OCI-LY7 (cell line): ENCODE measurements around the gene LGALS9. TPM values are rescaled to one million over a fixed set of nuclear protein-coding genes. Genes with fewer than 3 reads are reported as not detected.
"Not testable (repeated sequence)": the region's sequence is repeated elsewhere in the genome, so short reads cannot be mapped to it uniquely, and the experiment has no call there.

Source experiments
- BruUV-seq: library from RNA; stranded (reverse); fragments of 400-500 nt; replicated peaks from 2 replicates; lab custom pipeline; 2021; lab: Mats Ljungman, UMichigan
- CTCF ChIA-PET: fragments of 300-600 bp; sonication (Branson Sonifier 250); formaldehyde crosslinking; loops from one replicate; lab custom pipeline; 2022; ENCODE audit warnings: antibody characterized with exemption; ENCODE audit not compliant: unreplicated experiment; lab: Charles Lee
- POLR2A ChIA-PET: fragments of 300-600 bp; sonication (Branson Sonifier 250); formaldehyde crosslinking; loops from one replicate; lab custom pipeline; 2022; ENCODE audit warnings: antibody characterized with exemption; lab: Charles Lee
- DNase-seq: peaks from one replicate; pipeline ENCODE4 v3.0.0-alpha.2; 2015; ENCODE audit warnings: low spot score
- H2AFZ ChIP-seq: fragments of 200-600 bp; sonication (generic), shearing (Covaris generic); 2 replicates; pipeline ENCODE4 v1.6.1; 2014; ENCODE audit warnings: mild to moderate bottlenecking, antibody characterized with exemption, low read length, moderate library complexity
- H3K27ac ChIP-seq: fragments of 200-600 bp; sonication (generic); 2 replicates; pipeline ENCODE4 v1.5.1; 2014; ENCODE audit warnings: mixed run types, low read depth, mild to moderate bottlenecking, moderate library complexity, low read length, inconsistent platforms; ENCODE audit not compliant: poor library complexity, severe bottlenecking
- H3K36me3 ChIP-seq: fragments of 200-600 bp; sonication (generic); 2 replicates; pipeline ENCODE4 v1.6.1; 2014; ENCODE audit warnings: mild to moderate bottlenecking, antibody characterized with exemption, low read length, moderate library complexity, mixed read lengths; ENCODE audit not compliant: insufficient read depth
- H3K4me1 ChIP-seq: fragments of 200-600 bp; sonication (generic); 2 replicates; pipeline ENCODE4 v1.5.1; 2014; ENCODE audit warnings: mild to moderate bottlenecking, low read length; ENCODE audit not compliant: insufficient read depth, poor library complexity, severe bottlenecking
- H3K4me2 ChIP-seq: fragments of 200-600 bp; sonication (generic); 2 replicates; pipeline ENCODE4 v1.6.1; 2014; ENCODE audit warnings: mild to moderate bottlenecking, low read length
- H3K4me3 ChIP-seq: fragments of 200-600 bp; sonication (generic); 2 replicates; pipeline ENCODE4 v1.5.1; 2014; ENCODE audit warnings: mild to moderate bottlenecking, low read depth, low read length; ENCODE audit not compliant: poor library complexity, severe bottlenecking
- H3K79me2 ChIP-seq: fragments of 200-600 bp; sonication (generic); 2 replicates; pipeline ENCODE4 v1.6.1; 2016; ENCODE audit warnings: low read depth, mild to moderate bottlenecking, low read length, moderate library complexity, mixed read lengths; ENCODE audit not compliant: insufficient read depth
- H3K9me2 ChIP-seq: fragments of 200-600 bp; sonication (generic); 2 replicates; pipeline ENCODE4 v1.6.1; 2016; ENCODE audit warnings: mild to moderate bottlenecking, low read length, mixed read lengths; ENCODE audit not compliant: insufficient read depth
- H3K9me3 ChIP-seq: fragments of 200-600 bp; sonication (generic); 2 replicates; pipeline ENCODE4 v1.6.1; 2014; ENCODE audit warnings: mild to moderate bottlenecking, mixed run types, low read length, mixed read lengths
- H4K20me1 ChIP-seq: fragments of 200-600 bp; sonication (generic); 2 replicates; pipeline ENCODE4 v1.6.1; 2014; ENCODE audit warnings: mild to moderate bottlenecking, antibody characterized with exemption, low read length, moderate library complexity, mixed read lengths; ENCODE audit not compliant: insufficient read depth
- EZH2phosphoT487 ChIP-seq: fragments of 200-600 bp; sonication (generic); IDR thresholded peaks from 2 replicates; pipeline ENCODE4 v1.6.1; 2018; ENCODE audit warnings: low read depth, borderline replicate concordance, mild to moderate bottlenecking, mixed run types, antibody characterized with exemption, low read length, moderate library complexity, mixed read lengths
- intact Hi-C: fragments of 100-400 bp; cut with micrococcal nuclease; formaldehyde crosslinking; loops from one replicate; pipeline ENCODE4 v1.10.0; 2022; ENCODE audit not compliant: unreplicated experiment
- total RNA-seq, 2 experiments: library from RNA; depleted of rRNA in 1 of 2; stranded (reverse); fragments of >200 nt in 1 of 2; shearing (Covaris generic) in 1 of 2; gene quantifications; 2 replicates each; pipeline ENCODE4 v1.2.3, GENCODE V29; 2014 to 2022
- TF ChIP-seq, protein P1 (sequence below): fragments of 200-600 bp; sonication (generic); conservative IDR thresholded peaks from 2 replicates; pipeline ENCODE4 v1.5.1; 2014; ENCODE audit warnings: mild to moderate bottlenecking, antibody characterized with exemption, low read length, moderate library complexity, mixed read lengths

LGALS9 gene
- total RNA-seq, 2 experiments from 2014 or later, result 2.2 to 4.2 TPM

DNA sequence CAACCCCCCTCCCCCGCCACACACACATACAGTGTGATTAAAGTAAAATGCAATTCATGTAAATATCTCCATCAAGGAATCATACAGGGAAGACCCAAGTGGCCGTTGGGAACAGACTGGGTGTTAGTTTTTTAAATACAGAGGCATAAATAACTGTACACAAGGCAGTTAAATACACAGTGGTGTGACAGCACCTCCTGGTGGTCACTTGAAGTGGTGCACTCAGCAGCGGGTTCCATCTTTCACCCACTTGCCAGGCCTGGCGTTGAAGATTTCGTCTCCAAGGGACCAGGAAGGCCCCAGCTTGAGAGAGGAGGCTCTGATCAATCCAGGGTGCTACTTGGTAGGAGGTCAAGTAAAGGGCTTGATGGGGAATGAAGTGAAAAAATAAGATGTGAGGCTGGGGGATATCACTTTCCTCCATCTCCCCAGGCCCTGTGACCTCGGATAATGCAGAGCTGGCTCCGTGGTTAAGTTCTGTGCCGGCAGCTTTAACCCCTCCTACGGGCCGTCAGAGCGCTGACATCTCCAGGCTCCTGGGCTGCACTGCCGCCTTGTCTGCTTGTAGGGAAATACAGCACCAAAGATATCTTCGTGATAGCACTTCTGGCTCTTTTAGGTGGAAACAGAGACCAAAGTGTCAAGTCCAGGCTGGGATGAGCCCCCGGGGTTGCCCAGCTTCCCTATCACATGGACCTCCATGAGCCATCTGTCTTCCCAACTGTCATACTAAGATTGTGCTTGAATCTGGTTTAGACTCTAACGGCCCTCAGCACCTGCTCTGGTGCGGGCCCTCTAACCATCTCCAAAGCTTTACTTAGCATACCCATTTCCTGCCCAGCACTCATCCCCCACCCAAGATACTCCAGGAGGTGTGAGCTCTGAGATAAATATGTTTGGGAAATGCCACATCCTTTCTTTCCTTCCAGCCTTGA is 20.7 kb downstream of the LGALS9 start:
- Histone ChIP-seq H4K20me1 (no peaks in the 10 kb centered on the region), H3K9me2 (no peaks in the 10 kb centered on the region), H3K79me2 (no peaks in the 10 kb centered on the region), H2AFZ (no peak overlapping the region), H3K4me2 (no peak overlapping the region), H3K36me3 (no peaks in the 10 kb centered on the region), H3K9me3 (no peaks in the 10 kb centered on the region), H3K4me3 (no peak overlapping the region), H3K4me1 (peaks cover 4% of the 10 kb centered on the region), H3K27ac (no peak overlapping the region)
- POLR2A ChIA-PET, result interaction anchor here (0.5 kb wide), 1 partner anchor 151 kb away, joined by 7 read pairs; no protein-coding TSS in a partner anchor
- intact Hi-C loops, result loop anchor here (1.0 to 10.0 kb wide), 3 partner anchors 48 to 414 kb away; no protein-coding TSS in a partner anchor
- TF ChIP-seq EZH2phosphoT487, result no peak
- TF ChIP-seq, protein P1, sequence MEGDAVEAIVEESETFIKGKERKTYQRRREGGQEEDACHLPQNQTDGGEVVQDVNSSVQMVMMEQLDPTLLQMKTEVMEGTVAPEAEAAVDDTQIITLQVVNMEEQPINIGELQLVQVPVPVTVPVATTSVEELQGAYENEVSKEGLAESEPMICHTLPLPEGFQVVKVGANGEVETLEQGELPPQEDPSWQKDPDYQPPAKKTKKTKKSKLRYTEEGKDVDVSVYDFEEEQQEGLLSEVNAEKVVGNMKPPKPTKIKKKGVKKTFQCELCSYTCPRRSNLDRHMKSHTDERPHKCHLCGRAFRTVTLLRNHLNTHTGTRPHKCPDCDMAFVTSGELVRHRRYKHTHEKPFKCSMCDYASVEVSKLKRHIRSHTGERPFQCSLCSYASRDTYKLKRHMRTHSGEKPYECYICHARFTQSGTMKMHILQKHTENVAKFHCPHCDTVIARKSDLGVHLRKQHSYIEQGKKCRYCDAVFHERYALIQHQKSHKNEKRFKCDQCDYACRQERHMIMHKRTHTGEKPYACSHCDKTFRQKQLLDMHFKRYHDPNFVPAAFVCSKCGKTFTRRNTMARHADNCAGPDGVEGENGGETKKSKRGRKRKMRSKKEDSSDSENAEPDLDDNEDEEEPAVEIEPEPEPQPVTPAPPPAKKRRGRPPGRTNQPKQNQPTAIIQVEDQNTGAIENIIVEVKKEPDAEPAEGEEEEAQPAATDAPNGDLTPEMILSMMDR, result peak; percentile 78
- DNase-seq, result peak; percentile 33
- CTCF ChIA-PET, result interaction anchor here (1.0 kb wide), 1 partner anchor 105 kb away, joined by 3 read pairs; no protein-coding TSS in a partner anchor
- BruUV-seq, result no TSS peak

DNA sequence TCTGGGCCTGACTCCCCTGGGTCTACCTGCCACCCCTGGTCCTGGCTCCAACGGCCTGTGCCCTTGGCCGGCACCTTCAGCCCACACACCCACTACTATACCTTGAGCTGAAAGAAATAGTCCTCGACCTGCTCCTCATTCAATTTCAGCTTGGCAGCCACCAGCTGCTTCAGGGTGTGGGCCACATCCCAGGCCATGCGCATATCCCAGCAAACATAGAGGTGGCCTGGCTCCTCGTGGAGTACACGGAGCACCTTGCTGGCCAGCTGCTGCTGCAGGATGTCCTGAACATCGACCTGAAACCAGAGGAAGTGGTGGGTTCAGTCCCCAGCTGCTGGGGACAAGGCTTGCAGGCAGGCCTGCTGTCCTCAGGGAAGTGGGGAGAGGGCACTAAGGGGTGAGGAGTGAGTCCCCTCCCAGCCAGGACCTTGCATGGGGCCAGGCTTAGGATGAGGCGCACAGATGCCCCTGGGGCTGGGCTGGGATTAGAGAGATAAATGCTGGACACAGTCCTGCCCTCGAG is 22.5 kb downstream of the LGALS9 start:
- BruUV-seq, H4K20me1 ChIP-seq: not testable (repeated sequence)

DNA sequence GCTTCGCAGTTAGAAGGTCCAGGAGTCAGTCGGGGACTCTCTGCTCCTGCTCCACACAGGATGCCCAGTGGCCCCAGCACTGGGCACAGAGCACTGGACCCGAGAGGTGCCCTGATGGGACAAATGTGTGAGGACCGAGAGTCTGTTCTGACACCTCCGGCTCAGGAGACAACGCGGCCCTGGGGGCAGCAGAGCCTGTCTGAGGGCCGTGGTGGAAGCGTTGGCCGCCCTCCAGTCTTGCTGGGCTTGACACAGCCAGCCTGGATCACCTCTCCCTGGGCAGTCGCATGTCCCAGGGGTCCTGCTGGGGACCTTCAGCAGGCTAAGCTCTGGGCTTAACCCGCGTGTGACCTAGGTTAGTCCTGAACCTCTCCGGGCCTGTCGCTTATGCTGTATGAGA is 23.1 kb downstream of the LGALS9 start:
- H3K9me2 ChIP-seq, result no peaks in the 10 kb centered on the region
- no peak overlapping the region for H3K4me3 ChIP-seq
- H3K27ac ChIP-seq, result no peak overlapping the region
- no peaks in the 10 kb centered on the region for H3K79me2 ChIP-seq
- intact Hi-C loops, result loop anchor here (1.0 to 10.0 kb wide), 3 partner anchors 102 to 417 kb away; no protein-coding TSS in a partner anchor
- BruUV-seq, result no TSS peak
- peak overlapping the region; percentile 93 for H2AFZ ChIP-seq
- POLR2A ChIA-PET, result interaction anchor here (0.8 kb wide), 1 partner anchor 269 kb away, joined by 3 read pairs; no protein-coding TSS in a partner anchor
- no peaks in the 10 kb centered on the region for H4K20me1 ChIP-seq
- no peak overlapping the region for H3K4me2 ChIP-seq
- H3K9me3 ChIP-seq, result no peaks in the 10 kb centered on the region
- CTCF ChIA-PET, result interaction anchor here (1.1 to 1.3 kb wide), 2 partner anchors 75 to 240 kb away, joined by 3 to 4 read pairs; no protein-coding TSS in a partner anchor
- no peaks in the 10 kb centered on the region for H3K36me3 ChIP-seq
- peaks cover 4% of the 10 kb centered on the region for H3K4me1 ChIP-seq
- no peak for DNase-seq
- TF ChIP-seq, protein P1, result no peak
- TF ChIP-seq EZH2phosphoT487, result no peak

More for the DNA sequence above, 22.5 kb downstream of the LGALS9 start:
- H3K4me3 ChIP-seq, H3K4me1 ChIP-seq, CTCF ChIA-PET, H2AFZ ChIP-seq, H3K9me3 ChIP-seq, H3K4me2 ChIP-seq, H3K36me3 ChIP-seq, POLR2A ChIA-PET, H3K27ac ChIP-seq, H3K79me2 ChIP-seq, DNase-seq, H3K9me2 ChIP-seq: not testable (repeated sequence)
- intact Hi-C loops, result loop anchor here (5.0 to 10.0 kb wide), 2 partner anchors 231 to 416 kb away; no protein-coding TSS in a partner anchor
